H9 (cell line): Measurements from ENCODE around the gene PARP12. TPM values are rescaled to one million over a fixed set of nuclear protein-coding genes. Genes with fewer than 3 reads are reported as not detected.

ENCODE experiments used
- DNase-seq: peaks from one replicate; pipeline ENCODE4 v3.0.0-alpha.2; 2017
- H2AFZ ChIP-seq: one replicate; pipeline ENCODE4 v1.6.1; 2013; ENCODE audit warnings: mild to moderate bottlenecking, low read length, control low read depth, moderate library complexity
- H2AK5ac ChIP-seq: 2 replicates; pipeline ENCODE4 v1.6.1; 2013; ENCODE audit warnings: low read length, control low read depth, mixed read lengths; ENCODE audit not compliant: insufficient read length
- H2BK120ac ChIP-seq: one replicate; pipeline ENCODE4 v1.6.1; 2013; ENCODE audit warnings: low read depth, mild to moderate bottlenecking, low read length, control low read depth, inconsistent platforms; ENCODE audit not compliant: poor library complexity, severe bottlenecking
- H2BK12ac ChIP-seq: 2 replicates; pipeline ENCODE4 v1.6.1; 2013; ENCODE audit warnings: low read length, control low read depth, mixed read lengths, low read depth; ENCODE audit not compliant: insufficient read length
- H2BK15ac ChIP-seq: 2 replicates; pipeline ENCODE4 v1.6.1; 2013; ENCODE audit warnings: low read depth, low read length, control low read depth
- H2BK20ac ChIP-seq: one replicate; pipeline ENCODE4 v1.6.1; 2013; ENCODE audit warnings: low read depth, mild to moderate bottlenecking, low read length, control low read depth, inconsistent platforms; ENCODE audit not compliant: poor library complexity, severe bottlenecking
- H2BK5ac ChIP-seq: 2 replicates; pipeline ENCODE4 v1.6.1; 2013; ENCODE audit warnings: low read length, control low read depth, mixed read lengths; ENCODE audit not compliant: insufficient read length
- H3K14ac ChIP-seq: 2 replicates; pipeline ENCODE4 v1.6.1; 2013; ENCODE audit warnings: low read length, control low read depth; ENCODE audit not compliant: insufficient read depth
- H3K18ac ChIP-seq: 2 replicates; pipeline ENCODE4 v1.6.1; 2013; ENCODE audit warnings: low read depth, mild to moderate bottlenecking, mixed read lengths, low read length, control low read depth; ENCODE audit not compliant: insufficient read length
- H3K23ac ChIP-seq: 2 replicates; pipeline ENCODE4 v1.6.1; 2013; ENCODE audit warnings: low read length, control low read depth, mixed read lengths, low read depth; ENCODE audit not compliant: insufficient read length
- H3K23me2 ChIP-seq: 2 replicates; pipeline ENCODE4 v1.6.1; 2013; ENCODE audit warnings: low read depth, mild to moderate bottlenecking, mixed read lengths, low read length, control low read depth; ENCODE audit not compliant: insufficient read length, poor library complexity, severe bottlenecking
- H3K27ac ChIP-seq: 2 replicates; pipeline ENCODE4 v1.5.1; 2013; ENCODE audit warnings: low read length, control low read depth, mixed read lengths, low read depth; ENCODE audit not compliant: insufficient read length
- H3K27me3 ChIP-seq: 2 replicates; pipeline ENCODE4 v1.6.1; 2013; ENCODE audit warnings: low read length, control low read depth, inconsistent platforms; ENCODE audit not compliant: insufficient read depth
- H3K4ac ChIP-seq: 2 replicates; pipeline ENCODE4 v1.6.1; 2013; ENCODE audit warnings: low read depth, mild to moderate bottlenecking, control low read depth, inconsistent platforms, low read length, moderate library complexity
- H3K4me1 ChIP-seq: 2 replicates; pipeline ENCODE4 v1.6.1; 2013; ENCODE audit warnings: low read length, control low read depth, inconsistent platforms; ENCODE audit not compliant: insufficient read depth
- H3K4me2 ChIP-seq: 2 replicates; pipeline ENCODE4 v1.6.1; 2013; ENCODE audit warnings: low read length, control low read depth, mixed read lengths; ENCODE audit not compliant: insufficient read length, insufficient read depth
- H3K56ac ChIP-seq: 2 replicates; pipeline ENCODE4 v1.6.1; 2013; ENCODE audit warnings: low read depth, mild to moderate bottlenecking, mixed read lengths, low read length, control low read depth; ENCODE audit not compliant: insufficient read length
- H3K79me1 ChIP-seq: 2 replicates; pipeline ENCODE4 v1.6.1; 2013; ENCODE audit warnings: low read depth, mild to moderate bottlenecking, moderate library complexity, low read length, control low read depth, inconsistent platforms; ENCODE audit not compliant: insufficient read depth, poor library complexity, severe bottlenecking
- H3K79me2 ChIP-seq: 2 replicates; pipeline ENCODE4 v1.6.1; 2013; ENCODE audit warnings: low read length, control low read depth, inconsistent platforms; ENCODE audit not compliant: insufficient read depth
- H3K9ac ChIP-seq: 2 replicates; pipeline ENCODE4 v1.6.1; 2013; ENCODE audit warnings: low read length, control low read depth, mixed read lengths; ENCODE audit not compliant: insufficient read length; ENCODE audit errors: extremely low read depth
- H3K9me3 ChIP-seq: one replicate; pipeline ENCODE4 v1.6.1; 2013; ENCODE audit warnings: low read depth, low read length, inconsistent platforms; ENCODE audit not compliant: control insufficient read depth
- H3T11ph ChIP-seq: one replicate; pipeline ENCODE4 v1.6.1; 2013; ENCODE audit warnings: mild to moderate bottlenecking, low read length, control low read depth, inconsistent platforms
- H4K20me1 ChIP-seq: one replicate; pipeline ENCODE4 v1.6.1; 2013; ENCODE audit not compliant: control insufficient read depth, insufficient read length, insufficient read depth
- H4K5ac ChIP-seq: 2 replicates; pipeline ENCODE4 v1.6.1; 2013; ENCODE audit warnings: low read depth, mild to moderate bottlenecking, mixed read lengths, low read length, control low read depth; ENCODE audit not compliant: insufficient read length
- H4K8ac ChIP-seq: replicated peaks from 2 replicates; pipeline ENCODE4 v1.6.1; 2013; ENCODE audit warnings: low read length, control low read depth, mixed read lengths, low read depth; ENCODE audit not compliant: insufficient read length
- H4K91ac ChIP-seq: 2 replicates; pipeline ENCODE4 v1.6.1; 2013; ENCODE audit warnings: low read depth, mild to moderate bottlenecking, moderate library complexity, mixed read lengths, low read length, control low read depth; ENCODE audit not compliant: insufficient read length
- H3K27ac Mint-ChIP-seq, 3 experiments: 2 replicates in 2 of 3; 3 replicates in 1 of 3; pipeline ENCODE4 v1.8.0; 2020 to 2021; ENCODE audit warnings: mixed read lengths in 3 of 3, mild to moderate bottlenecking in 1 of 3, moderate library complexity in 1 of 3
- H3K27me3 Mint-ChIP-seq: 2 replicates; pipeline ENCODE4 v1.8.0; 2021; ENCODE audit warnings: low read depth, mild to moderate bottlenecking, moderate library complexity, mixed read lengths
- H3K36me3 Mint-ChIP-seq, 3 experiments: 2 replicates in 2 of 3; 3 replicates in 1 of 3; pipeline ENCODE4 v1.8.0; 2020 to 2021; ENCODE audit warnings: low read depth in 3 of 3, mixed read lengths in 3 of 3; ENCODE audit not compliant: insufficient read depth in 1 of 3
- H3K4me1 Mint-ChIP-seq, 2 experiments: 2 replicates each; pipeline ENCODE4 v1.8.0; 2020; ENCODE audit warnings: mixed read lengths in 2 of 2
- H3K4me3 Mint-ChIP-seq, 2 experiments: 2 replicates in 1 of 2; 3 replicates in 1 of 2; pipeline ENCODE4 v1.8.0; 2020 to 2021; ENCODE audit warnings: mild to moderate bottlenecking in 2 of 2, mixed read lengths in 2 of 2, moderate library complexity in 1 of 2
- H3K9me3 Mint-ChIP-seq, 2 experiments: 2 replicates in 1 of 2; 3 replicates in 1 of 2; pipeline ENCODE4 v1.8.0; 2020; ENCODE audit warnings: mild to moderate bottlenecking in 2 of 2, mixed read lengths in 2 of 2, moderate library complexity in 1 of 2
- WGBS: extraction: QIAGEN DNeasy Blood & Tissue Kit; methylation state at CpG from one replicate; pipeline ENCODE4 v1.1.7; 2013; ENCODE audit warnings: missing lambda C conversion rate, low lambda C conversion rate, mixed read lengths; ENCODE audit not compliant: insufficient read length; ENCODE audit errors: extremely low coverage; 5-methylcytosine and 5-hydroxymethylcytosine counted together
- total RNA-seq: library from RNA; stranded (reverse); gene quantifications from 2 replicates; pipeline ENCODE4 v1.2.1, GENCODE V29; 2021
- TF ChIP-seq, protein P1 (sequence below): fragments of 200-600 bp; sonication (generic); conservative IDR thresholded peaks from 3 replicates; pipeline ENCODE4 v1.8.0; 2021; ENCODE audit warnings: antibody characterized with exemption, mild to moderate bottlenecking

The PARP12 gene
- total RNA-seq, 1 experiment from 2014 or later, result 11.8 TPM

DNA sequence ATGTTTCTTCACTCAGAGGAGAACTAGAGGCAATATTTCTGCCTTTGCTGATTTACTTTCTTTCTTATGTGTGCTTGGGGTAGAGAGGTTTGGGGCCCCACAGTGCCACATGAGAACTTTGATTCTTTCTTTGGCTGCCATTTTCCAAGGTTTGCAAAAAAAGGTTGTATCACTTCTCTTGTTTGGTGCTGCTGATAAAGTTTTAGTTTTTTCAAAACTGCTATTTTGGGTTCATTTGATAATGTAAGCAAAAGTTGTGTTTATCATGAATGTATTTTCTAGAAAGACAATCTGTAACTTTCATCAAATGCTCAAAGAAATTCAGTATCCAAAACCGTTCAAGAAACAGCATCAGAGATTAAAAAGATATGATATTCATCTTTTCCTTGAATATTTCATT is 30.6 kb upstream of the PARP12 start:
- Mint-ChIP-seq H3K27me3 (no peaks in the 10 kb centered on the region), H3K4me3 (no peak overlapping the region), H3K9me3 (no peaks in the 10 kb centered on the region), H3K36me3 (peaks cover 32 to 61% (median 56%) of the 10 kb centered on the region in 3 experiments), H3K27ac (peak overlapping the region in 1 of 3 experiments; percentile 5; a peak in 2 of 7 replicates), H3K4me1 (no peaks in the 10 kb centered on the region)
- H2AK5ac ChIP-seq, result no peak overlapping the region
- WGBS, result no CpG with 5 or more reads among the region's 1 CpG
- no peak overlapping the region for H2BK120ac ChIP-seq
- H2AFZ ChIP-seq, result no peak overlapping the region
- TF ChIP-seq, protein P1, sequence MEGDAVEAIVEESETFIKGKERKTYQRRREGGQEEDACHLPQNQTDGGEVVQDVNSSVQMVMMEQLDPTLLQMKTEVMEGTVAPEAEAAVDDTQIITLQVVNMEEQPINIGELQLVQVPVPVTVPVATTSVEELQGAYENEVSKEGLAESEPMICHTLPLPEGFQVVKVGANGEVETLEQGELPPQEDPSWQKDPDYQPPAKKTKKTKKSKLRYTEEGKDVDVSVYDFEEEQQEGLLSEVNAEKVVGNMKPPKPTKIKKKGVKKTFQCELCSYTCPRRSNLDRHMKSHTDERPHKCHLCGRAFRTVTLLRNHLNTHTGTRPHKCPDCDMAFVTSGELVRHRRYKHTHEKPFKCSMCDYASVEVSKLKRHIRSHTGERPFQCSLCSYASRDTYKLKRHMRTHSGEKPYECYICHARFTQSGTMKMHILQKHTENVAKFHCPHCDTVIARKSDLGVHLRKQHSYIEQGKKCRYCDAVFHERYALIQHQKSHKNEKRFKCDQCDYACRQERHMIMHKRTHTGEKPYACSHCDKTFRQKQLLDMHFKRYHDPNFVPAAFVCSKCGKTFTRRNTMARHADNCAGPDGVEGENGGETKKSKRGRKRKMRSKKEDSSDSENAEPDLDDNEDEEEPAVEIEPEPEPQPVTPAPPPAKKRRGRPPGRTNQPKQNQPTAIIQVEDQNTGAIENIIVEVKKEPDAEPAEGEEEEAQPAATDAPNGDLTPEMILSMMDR, result no peak
- H3K79me1 ChIP-seq, result no peaks in the 10 kb centered on the region
- no peak overlapping the region for H3K27ac ChIP-seq
- no peak overlapping the region for H3K4me2 ChIP-seq
- H2BK12ac ChIP-seq, result no peak overlapping the region
- no peaks in the 10 kb centered on the region for H3K4me1 ChIP-seq
- H4K5ac ChIP-seq, result no peak overlapping the region
- H4K91ac ChIP-seq, result no peak overlapping the region
- no peak overlapping the region for H3T11ph ChIP-seq
- no peak for DNase-seq
- H3K18ac ChIP-seq, result no peak overlapping the region
- no peaks in the 10 kb centered on the region for H4K20me1 ChIP-seq
- H4K8ac ChIP-seq, result no peak overlapping the region
- no peaks in the 10 kb centered on the region for H3K27me3 ChIP-seq
- H3K23ac ChIP-seq, result no peak overlapping the region
- no peak overlapping the region for H2BK5ac ChIP-seq
- H2BK20ac ChIP-seq, result no peak overlapping the region
- no peak overlapping the region for H2BK15ac ChIP-seq
- no peak overlapping the region for H3K56ac ChIP-seq
- H3K9ac ChIP-seq, result no peak overlapping the region
- no peaks in the 10 kb centered on the region for H3K9me3 ChIP-seq
- H3K23me2 ChIP-seq, result no peaks in the 10 kb centered on the region
- H3K4ac ChIP-seq, result no peak overlapping the region
- no peak overlapping the region for H3K14ac ChIP-seq
- no peaks in the 10 kb centered on the region; the same call in 1 of the 2 replicates for H3K79me2 ChIP-seq
